HG03064 (cell line): ENCODE data around the gene DACT3.

Experiments
- ATAC-seq: cut with Tn5 transposase; IDR thresholded peaks from one replicate; pipeline ENCODE4 v1.9.1; 2021; ENCODE audit warnings: low read depth; ENCODE audit not compliant: unreplicated experiment

Gene DACT3, protein sequence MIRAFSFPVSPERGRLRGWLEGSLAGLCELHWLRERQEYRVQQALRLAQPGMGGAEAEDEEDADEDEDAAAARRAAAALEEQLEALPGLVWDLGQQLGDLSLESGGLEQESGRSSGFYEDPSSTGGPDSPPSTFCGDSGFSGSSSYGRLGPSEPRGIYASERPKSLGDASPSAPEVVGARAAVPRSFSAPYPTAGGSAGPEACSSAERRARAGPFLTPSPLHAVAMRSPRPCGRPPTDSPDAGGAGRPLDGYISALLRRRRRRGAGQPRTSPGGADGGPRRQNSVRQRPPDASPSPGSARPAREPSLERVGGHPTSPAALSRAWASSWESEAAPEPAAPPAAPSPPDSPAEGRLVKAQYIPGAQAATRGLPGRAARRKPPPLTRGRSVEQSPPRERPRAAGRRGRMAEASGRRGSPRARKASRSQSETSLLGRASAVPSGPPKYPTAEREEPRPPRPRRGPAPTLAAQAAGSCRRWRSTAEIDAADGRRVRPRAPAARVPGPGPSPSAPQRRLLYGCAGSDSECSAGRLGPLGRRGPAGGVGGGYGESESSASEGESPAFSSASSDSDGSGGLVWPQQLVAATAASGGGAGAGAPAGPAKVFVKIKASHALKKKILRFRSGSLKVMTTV

DNA sequence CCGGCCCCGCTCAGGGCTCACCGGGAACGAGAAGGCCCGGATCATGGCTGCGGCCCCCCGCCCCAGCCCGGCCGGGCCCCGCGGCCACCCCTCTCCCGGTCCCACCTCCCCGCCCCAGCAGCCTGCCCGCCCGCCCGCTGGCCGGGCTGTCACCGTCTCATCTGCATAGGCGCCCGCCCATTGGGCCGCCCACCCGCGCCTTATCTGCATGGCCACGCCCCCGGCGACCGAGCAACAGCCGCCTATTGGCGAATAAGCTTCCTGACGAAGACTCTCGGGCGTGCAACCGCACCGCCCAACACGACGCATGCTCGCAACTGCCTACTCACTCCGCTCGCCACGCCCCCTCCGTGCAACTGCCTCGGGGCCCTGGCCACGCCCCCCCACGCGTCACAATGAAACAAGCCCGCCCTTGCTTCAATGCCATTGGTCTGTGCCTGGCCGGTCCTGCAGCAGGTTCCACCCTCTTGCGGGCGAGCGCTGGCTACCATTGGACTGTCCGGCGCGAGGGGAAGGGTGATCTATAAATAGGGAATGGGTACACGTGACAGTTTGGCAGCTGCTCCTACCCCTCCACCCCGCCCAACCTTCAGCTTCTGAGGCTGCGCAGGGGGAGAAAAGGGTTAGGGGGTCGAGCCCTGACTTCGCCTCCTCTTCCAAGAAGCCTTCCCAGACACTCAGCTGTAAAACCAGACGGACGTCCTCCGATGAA, at the start of gene DACT3:
Gene DACT3, minus strand, starts transcription at position 163 of the 712 bp plus-strand sequence. Its CDS starts 118 bp downstream, at position 45.
- ATAC-seq: peak; percentile 84

DNA sequence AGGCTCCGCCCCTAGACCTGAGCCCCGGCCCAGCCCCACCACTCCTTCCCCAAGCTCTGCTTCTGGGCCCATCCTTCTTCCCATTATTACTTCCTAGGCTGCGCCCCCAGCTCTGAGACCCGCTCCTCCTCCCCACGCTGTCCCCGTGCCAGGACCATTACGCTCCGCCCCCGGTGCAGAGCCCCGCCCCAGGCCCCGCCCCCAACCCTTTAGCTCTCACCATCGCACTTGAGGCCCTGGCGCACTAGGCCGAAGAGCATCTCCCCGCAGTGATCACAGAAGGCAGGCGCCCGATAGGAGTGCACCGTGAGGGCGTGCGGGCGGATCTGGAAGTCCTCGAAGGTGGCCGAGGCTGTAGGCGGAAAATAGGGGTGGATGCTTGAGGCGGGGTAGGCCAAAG, 49.7 kb upstream of the DACT3 start:
- no peak for ATAC-seq

DNA sequence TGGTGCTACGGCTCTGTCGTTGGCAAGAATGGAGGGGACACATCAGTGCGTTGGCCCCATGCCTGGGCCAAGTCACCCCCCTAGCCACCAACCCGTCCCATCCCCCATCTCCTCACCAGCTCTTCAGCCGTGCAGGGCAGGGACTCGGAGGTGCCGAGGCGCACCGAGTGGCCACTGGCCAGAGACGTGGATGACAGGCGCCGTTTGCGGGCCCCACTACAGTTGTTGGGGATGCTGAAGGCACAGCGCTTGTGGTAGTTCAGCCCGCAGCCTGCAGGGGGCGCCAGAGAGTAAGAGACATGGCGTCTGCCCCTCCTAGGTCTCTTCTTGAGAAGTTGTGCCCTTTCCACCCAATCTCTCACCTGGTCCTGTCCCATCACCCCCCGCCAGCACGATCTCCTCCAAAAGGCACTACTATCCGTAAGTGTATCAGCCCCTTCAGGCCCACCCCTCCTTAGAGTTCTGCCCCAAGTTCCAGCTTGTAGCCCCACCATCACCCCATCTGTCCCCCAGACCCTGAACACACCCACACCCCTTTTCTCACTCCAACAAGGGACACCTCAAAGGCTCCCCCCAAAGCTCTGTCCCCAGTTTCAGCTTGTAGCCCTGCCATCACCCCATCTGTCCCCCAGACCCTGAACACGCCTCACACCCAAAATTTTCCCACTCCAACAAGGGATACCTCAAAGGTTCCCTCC, 43.5 kb upstream of the DACT3 start:
- ATAC-seq: no peak

DNA sequence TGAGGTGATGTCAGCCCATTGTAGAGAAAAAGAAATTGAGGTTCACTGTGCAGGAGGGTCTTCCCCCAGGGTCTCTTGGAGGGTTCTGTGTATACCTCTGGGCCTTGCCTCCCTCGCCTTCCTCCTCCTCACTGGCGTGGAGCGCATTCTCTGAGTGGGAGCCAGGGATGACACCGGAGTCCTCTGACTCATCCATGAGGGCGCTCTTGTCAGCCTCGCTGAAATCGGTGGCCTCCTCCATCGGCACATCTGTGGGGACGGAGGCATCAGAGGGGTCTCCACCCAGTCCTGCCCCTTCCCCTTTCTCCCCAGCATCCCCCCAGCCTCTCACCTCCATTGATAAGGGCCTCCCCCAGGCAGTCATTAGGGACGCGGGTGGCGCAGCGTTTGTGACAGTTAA, 39.7 kb upstream of the DACT3 start:
- ATAC-seq: no peak

DNA sequence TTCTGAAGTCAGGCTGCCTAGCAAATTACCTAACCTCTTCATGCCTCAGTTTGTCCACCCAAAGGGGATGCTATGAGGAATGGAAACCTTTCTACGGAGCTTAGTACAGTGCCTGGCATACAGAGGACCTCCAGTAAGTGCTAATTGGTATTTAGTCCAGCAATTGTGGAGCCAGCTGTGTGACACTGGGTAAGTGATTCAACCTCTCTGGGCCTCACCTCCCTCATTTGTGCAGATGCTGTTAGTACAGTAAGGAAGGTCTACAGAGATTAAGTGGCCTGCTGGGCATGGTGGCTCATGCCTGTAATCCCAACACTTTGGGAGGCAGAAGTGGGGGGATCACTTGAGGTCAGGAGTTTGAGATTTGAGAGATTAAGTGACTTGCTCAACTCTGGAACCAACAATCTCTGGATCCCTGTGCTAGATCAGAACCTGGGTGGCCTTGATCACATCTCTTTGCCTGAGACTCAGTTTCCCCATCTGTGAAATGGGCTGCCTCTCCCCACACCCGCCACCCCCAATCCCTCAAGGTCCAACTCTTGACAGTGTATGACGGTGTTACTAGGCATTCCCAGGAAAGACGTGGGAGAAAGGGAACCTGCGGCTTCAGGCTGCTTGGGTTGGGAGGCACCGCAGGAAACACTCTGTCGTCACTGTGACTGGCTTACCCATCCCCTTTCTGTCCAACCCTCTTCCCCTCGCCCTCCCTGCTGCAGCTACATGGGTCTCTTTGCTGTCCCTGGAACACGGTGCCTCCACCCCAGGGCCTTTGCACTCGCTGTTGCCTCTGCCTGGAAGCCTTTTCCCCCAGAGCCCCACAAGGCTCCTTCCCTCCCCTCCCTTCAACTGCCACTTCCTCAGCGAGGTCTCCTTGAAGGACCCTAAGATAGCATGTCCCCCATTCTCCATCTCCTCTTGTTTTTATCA, 37.7 kb upstream of the DACT3 start:
- ATAC-seq: no peak

DNA sequence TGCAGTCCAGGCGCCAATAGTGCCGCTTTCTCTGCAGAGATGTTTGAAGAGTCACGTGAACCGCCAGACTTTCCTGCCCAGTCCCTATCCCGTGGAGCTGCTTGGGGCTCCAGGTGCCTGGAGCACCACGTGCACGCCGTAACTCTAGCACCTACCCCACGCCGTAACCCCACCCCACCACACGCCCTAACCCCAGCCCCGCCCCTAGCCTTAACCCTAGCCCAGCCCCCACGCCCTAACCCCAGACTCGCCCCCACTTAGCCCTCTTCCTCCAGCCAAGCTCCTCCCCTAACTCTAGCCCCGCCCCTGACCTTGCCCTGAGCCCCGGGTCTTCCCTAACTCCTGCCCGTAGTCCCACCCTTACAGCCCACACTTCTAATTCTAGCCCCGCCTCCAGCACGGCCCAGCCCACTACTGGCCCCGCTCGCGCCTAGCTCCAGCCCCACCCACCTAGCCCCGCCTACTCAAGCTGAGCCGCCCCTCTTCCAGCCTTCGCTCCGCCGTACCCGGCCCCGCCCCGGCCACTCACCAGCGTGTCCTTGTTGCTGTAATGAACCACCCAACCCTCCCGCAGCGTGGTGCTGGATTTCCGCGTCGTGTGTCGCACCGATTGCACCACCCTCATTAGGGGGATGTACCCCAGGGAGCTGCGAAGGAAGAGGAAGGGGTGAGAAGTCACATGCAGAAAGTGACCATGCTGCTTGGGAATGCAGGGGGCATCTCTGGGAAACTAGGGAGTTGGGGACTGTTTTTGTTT, 36.4 kb upstream of the DACT3 start:
- no peak for ATAC-seq

DNA sequence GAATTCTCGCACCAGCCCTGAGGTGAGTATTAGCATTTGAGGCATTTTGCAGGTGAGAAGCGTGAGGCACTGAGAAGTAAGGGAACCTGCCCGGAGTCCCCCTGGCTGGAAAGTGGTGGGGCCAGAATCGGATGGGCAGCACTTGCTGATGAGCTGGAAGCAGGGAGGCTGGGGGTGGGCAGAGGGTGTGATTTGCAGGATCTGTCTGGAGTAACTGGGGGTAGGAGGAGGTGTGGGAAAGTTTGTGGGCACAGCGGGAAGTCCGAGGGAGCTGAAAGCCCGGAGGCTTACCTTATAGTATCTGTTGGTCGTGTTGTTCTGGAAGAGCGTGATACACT, 35.9 kb upstream of the DACT3 start:
- no peak for ATAC-seq

DNA sequence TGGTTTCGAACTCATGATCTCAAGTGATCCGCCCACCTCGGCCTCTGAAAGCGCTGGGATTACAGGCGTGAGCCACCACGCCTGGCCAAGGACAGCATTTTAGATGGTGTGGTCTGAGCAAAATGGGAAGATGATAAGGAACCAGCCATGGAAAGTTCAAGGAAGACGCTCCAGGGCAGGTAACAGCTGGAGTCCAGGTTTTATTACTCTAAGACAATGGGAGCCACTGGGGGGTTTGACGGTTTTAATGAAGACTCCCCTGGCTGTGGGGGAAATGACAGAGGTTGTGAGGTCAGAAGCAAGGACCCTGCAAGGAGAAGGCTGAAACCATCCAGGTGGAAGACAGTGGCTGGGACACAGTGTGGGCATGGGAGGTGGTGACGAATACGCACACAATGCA, 35.1 kb upstream of the DACT3 start:
- ATAC-seq: no peak

DNA sequence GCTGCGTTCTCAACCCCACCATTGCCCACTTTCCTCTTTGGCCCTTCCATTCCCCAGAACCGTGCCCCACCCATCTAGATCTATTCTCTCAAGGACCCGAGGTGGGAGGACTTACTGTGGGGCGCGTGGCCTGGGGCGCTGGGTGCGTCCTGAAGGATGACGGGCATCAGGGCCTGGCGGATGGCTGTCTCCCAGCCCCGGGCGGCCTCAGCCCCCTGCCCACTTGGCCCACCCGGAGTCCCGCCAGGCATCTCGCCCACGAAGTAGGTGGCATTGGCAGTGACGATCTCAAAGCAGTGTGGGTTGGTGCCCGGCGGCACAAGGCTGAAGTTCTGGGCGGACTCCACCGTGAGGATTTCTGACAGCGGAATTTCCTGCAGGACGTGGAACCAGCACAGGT, 32.8 kb upstream of the DACT3 start:
- no peak for ATAC-seq

DNA sequence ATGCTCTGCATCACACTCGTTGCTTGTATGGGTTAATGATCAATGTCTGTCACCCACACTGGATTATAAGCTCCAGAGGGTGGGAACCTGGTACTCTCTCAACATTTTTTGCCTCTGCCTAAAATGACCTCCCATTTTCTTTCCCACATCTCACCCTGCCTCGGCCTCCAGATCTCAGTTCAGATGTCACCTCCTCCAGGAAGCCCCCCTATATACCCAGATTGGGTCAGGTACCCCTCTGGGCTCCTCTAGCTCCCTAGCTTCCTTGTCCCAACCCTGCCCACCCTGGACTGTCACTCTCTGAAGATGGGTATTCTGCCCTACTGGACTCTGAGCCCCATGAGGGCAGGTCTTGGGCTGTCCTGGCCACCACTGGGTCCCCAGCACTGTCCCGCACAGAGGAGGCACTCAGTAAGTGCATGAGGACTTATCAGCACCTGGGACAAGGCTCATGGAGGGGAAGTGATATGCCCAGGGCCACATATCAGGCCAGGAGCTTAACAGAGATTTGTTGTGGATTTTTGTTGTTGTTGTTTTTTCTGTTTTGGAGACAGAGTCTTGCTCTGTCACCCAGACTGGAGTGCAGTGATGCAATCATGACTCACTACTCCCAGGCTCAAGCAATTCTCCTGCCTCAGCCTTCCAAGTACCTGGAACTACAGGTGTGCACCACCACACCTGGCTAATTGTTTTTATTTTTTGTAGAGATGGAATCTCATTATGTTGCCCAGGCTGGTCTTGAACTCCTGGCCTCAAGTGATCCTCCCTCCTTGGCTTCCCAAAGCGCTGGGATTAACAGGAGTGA, 32.1 kb upstream of the DACT3 start:
- no peak for ATAC-seq

DNA sequence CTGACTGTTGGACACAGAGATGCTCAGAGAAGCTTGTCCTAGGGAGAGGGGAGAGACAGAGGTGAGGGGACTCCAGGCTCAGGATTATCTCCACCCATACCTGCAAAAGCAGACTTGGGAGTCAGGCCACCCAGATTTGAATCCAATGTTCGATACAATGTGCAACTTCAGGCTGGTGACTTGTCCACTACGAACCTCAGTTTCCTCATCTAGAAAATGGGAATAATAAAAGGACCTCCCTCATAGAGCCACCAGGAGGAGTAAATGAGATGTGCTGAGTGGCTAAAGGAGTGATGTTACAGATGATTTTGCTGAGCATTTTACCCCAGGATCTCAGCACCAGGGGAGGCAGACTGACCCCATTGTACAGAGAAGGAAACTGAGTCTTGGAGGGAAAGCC, 31.0 kb upstream of the DACT3 start:
- ATAC-seq: no peak

DNA sequence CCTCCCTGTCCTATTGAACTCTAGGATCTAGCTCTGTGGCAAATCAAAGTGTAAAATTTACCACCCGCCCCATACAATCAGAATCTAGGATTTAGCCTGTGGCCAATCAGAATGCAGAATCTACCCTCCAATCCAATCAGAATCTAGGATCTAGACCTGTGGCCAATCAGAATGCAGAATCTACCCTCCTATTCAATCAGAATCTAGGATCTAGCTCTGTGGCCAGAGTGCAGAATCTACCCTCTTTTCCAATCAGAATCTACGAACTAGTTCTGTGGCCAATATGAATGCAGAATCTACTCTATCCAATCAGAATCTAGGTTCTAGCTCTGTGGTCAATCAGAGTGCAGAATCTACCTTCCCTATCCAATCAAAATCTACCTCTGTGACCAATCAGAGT, 30.1 kb upstream of the DACT3 start:
- no peak for ATAC-seq

DNA sequence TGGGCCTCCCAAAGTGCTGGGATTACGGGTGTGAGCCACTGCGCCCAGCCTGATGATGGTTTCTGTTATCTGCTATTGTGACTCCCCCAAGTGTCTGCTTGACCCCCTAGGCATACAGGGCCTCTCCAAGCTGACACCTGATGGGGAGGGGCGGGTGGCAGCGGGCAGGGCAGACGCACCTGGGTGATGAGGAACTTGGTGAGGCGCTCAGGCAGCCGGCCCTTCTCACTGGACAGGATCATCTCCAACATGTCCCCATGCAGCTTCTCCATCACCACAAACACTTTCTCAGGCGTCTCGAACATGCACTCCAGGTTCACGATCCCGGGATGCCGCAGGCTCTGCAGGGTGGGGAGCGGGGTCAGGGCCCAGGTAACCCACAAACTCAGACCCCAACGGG, 28.4 kb upstream of the DACT3 start:
- ATAC-seq: no peak

DNA sequence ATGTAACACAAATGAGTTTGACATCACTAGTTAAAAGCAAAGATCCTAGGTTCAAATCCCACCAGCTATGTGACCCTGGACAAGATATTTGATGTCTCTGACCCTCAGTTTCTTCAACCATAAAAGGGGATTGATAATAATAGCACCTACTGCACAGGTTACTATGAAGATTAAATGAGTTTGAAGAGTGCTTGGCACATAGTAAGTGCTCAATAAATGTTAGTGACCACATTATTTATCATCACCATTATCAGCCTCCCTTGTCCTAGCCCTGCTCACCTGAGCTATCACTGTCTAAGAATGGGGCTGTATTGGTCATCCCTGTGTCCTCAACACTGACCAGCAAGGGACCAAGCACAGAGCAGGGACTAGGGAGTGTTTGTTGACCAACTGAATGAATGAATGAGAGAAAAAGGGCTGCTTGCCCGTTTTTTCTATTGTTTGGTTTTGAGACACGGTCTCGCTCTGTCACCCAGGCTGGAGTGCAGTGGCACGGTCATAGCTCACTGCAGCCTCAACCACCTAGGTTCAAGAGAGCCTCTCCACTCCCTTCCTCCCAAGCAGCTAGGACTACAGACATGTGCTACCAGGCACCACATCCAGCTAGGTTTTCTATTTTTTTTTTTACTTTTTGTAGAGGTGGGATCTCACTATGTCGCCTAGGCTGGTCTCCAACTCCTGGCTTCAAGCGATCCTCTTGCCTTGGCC, 26.6 kb upstream of the DACT3 start:
- ATAC-seq: no peak

DNA sequence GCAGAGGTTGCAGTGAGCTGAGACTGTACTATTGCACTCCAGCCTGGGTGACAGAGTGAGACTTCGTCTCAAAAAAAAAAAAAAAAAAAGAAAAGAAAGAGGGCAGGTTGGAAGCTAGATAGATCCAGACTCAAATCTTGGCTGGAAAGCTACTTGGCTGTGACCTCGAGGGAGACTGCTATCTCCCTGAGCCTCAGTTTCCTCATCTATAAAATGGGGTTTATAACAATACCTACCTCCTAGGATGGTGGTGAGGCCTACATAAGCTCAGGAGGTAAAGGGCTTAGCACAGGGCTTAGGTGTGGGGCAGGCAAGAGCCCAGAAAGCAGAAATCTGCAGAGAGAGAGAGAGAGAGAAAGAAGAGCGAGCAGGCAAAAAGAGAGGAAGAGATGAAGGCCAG, 24.2 kb upstream of the DACT3 start:
- no peak for ATAC-seq

DNA sequence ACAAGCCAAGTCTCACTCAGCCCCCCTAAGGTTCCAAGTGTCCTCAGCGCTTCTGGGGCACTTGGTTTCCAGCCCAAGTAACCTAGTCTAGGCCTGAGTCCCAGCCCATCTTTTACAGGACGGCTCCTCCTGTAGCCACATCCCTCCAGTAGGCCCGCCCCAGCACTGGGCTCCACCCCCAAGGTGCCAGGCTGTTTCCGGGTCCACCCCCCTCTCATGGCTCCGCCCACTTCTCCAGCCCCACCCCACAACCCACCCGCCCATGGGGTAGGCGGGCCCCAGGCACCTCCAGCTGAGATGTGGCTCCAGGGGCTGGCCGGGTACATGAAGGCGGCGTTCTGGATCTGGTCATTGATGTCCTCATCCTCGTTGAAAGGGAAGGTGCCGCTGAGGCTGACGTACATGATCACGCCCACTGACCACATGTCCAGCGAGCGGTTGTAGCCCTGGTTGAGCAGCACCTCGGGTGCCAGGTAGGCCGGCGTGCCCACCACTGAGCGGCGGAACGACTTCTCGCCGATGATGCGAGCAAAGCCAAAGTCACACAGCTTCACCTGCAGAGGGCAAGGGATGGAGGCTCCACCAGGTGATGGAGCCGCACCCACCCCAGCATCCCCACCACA, 17.2 kb upstream of the DACT3 start:
- ATAC-seq: no peak

DNA sequence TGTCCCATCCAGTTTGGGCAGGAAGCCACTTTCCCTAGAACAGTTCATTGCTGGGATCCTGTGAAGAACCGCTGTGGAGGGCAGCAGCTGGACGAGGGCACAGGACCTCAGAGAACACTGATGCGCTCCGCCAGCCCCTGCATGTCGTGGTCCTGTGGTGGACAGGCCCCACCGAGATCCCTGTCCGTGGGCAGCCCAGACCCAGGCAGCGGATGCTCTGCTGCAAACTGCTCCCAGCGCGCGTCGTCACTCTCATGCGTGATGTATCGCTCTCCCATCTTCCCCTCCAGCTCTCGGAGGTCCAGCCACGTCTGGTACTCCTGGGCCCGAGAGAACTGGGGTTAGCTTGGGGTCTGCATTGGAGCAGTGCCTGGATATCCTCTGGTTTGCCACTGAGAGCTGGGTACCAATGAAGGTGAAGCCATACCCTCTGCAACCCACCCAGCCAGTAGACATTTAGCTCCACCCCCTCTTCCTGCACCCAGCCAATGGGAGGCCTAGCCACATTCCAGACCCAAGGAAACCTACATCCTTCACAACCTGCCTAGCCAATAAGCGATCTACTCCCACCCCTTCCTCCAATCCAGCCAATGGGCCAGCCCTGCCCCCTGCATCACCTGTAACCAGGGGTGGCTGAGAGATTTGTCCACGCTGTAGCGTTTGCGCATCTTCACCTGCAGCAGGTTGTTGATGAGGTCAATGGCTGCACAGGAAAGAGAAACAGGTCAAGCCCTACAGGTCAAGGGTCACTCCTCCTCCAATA, 13.6 kb upstream of the DACT3 start:
- no peak for ATAC-seq
